Osteocyte (in vitro differentiated cells): ENCODE measurements around the gene CTRB1. TPM values are rescaled to one million over a fixed set of nuclear protein-coding genes. Genes with fewer than 3 reads are reported as not detected.

Experiments
- DNase-seq: peaks from one replicate; pipeline ENCODE4 v3.0.0; 2021; ENCODE audit warnings: mixed read lengths; ENCODE audit not compliant: unreplicated experiment; ENCODE audit errors: extremely low spot score
- H3K27ac Mint-ChIP-seq: one replicate; pipeline ENCODE4 v1.8.0; 2021; ENCODE audit warnings: mild to moderate bottlenecking, mixed read lengths; ENCODE audit not compliant: unreplicated experiment
- H3K27me3 Mint-ChIP-seq: one replicate; pipeline ENCODE4 v1.8.0; 2021; ENCODE audit warnings: mixed read lengths; ENCODE audit not compliant: unreplicated experiment
- H3K36me3 Mint-ChIP-seq: one replicate; pipeline ENCODE4 v1.8.0; 2021; ENCODE audit warnings: mixed read lengths; ENCODE audit not compliant: unreplicated experiment
- H3K4me1 Mint-ChIP-seq: one replicate; pipeline ENCODE4 v1.8.0; 2021; ENCODE audit warnings: mixed read lengths; ENCODE audit not compliant: unreplicated experiment
- H3K4me3 Mint-ChIP-seq: one replicate; pipeline ENCODE4 v1.8.0; 2021; ENCODE audit warnings: mild to moderate bottlenecking, moderate library complexity, mixed read lengths; ENCODE audit not compliant: unreplicated experiment
- H3K9me3 Mint-ChIP-seq: one replicate; pipeline ENCODE4 v1.8.0; 2021; ENCODE audit warnings: mixed read lengths; ENCODE audit not compliant: unreplicated experiment
- total RNA-seq: library from RNA; stranded (reverse); gene quantifications from 2 replicates; pipeline ENCODE4 v1.2.1, GENCODE V29; 2021
- TF ChIP-seq, protein P1 (sequence below): fragments of 200-600 bp; sonication (generic); IDR thresholded peaks from 2 replicates; pipeline ENCODE4 v1.5.0; 2021; ENCODE audit warnings: antibody characterized with exemption, mild to moderate bottlenecking, moderate library complexity

CTRB1 gene
- total RNA-seq, 1 donor from 2014 or later: not detected

DNA sequence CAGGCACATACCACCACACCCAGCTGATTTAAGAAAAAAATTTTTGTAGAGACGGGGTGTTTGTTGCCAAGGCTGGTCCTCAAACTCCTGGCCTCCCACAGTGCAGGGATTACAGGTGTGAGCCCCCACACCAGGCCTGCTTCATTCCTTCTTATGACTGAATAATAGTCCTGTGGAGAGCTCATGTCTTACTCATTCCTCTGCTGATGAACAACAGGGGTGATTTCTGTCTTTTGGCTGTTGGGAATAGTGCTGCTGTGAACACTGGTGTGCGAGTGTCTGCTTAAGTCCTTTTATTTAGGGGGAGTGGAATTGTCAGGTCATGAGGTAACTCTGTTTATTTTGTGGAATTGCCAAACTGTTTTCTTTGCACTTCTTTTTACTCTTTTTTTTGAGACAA is 2.7 kb upstream of the CTRB1 start:
- no peaks in the 10 kb centered on the region for H3K36me3 Mint-ChIP-seq
- DNase-seq: no peak
- H3K27me3 Mint-ChIP-seq: peaks cover 2% of the 10 kb centered on the region
- no peaks in the 10 kb centered on the region for H3K9me3 Mint-ChIP-seq
- no peak overlapping the region for H3K27ac Mint-ChIP-seq
- H3K4me3 Mint-ChIP-seq: no peak overlapping the region
- TF ChIP-seq, protein P1, sequence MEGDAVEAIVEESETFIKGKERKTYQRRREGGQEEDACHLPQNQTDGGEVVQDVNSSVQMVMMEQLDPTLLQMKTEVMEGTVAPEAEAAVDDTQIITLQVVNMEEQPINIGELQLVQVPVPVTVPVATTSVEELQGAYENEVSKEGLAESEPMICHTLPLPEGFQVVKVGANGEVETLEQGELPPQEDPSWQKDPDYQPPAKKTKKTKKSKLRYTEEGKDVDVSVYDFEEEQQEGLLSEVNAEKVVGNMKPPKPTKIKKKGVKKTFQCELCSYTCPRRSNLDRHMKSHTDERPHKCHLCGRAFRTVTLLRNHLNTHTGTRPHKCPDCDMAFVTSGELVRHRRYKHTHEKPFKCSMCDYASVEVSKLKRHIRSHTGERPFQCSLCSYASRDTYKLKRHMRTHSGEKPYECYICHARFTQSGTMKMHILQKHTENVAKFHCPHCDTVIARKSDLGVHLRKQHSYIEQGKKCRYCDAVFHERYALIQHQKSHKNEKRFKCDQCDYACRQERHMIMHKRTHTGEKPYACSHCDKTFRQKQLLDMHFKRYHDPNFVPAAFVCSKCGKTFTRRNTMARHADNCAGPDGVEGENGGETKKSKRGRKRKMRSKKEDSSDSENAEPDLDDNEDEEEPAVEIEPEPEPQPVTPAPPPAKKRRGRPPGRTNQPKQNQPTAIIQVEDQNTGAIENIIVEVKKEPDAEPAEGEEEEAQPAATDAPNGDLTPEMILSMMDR: no peak
- H3K4me1 Mint-ChIP-seq: peaks cover 8% of the 10 kb centered on the region

DNA sequence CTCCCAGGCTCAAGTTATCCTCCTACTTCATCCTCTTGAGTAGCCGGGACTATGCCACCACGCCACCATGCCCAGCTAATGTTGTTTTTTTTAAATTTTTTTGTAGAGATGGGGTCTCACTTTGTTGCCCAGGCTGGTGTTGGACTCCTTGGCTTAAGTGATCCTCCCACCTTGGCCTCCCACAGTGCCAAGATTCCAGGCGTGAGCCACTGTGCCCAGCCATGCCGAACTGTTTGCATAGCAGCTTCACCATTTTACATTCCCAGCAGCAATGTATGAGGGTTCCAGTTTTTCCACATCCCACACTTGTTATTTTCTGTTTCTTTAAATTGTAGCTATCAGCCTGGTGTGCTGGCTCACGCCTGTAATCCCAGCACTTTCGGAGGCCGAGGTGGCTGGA is 2.2 kb upstream of the CTRB1 start:
- Mint-ChIP-seq H3K4me1 (peaks cover 8% of the 10 kb centered on the region), H3K27ac (no peak overlapping the region), H3K9me3 (no peaks in the 10 kb centered on the region), H3K4me3 (no peak overlapping the region), H3K36me3 (no peaks in the 10 kb centered on the region), H3K27me3 (peaks cover 2% of the 10 kb centered on the region)
- TF ChIP-seq, protein P1: no peak
- DNase-seq: no peak

DNA sequence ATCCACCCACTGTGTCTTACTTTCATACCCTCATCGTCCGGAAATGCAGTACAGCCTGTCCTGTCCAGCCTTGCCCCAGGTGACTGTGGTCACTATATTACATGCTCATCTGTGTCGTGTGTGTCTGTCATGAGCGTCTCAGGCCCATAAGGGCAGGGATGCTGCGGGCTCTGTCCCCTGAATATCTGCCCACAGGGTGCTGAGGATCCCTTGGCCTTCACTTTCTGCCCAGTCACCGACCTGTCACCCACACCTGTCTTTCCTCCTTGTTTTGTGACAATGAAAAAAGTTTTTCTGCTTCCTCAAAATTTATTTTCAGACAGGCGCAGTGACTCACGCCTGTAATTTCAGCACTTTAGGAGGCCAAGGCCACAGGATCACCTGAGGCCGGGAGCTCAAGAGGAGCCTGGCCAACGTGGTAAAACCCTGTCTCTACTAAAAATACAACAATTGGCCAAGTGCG is 1.4 kb upstream of the CTRB1 start:
- Mint-ChIP-seq H3K27ac (no peak overlapping the region), H3K4me3 (no peak overlapping the region), H3K36me3 (no peaks in the 10 kb centered on the region), H3K9me3 (no peaks in the 10 kb centered on the region), H3K27me3 (peaks cover under 1% of the 10 kb centered on the region), H3K4me1 (peaks cover 8% of the 10 kb centered on the region)
- TF ChIP-seq, protein P1: no peak
- no peak for DNase-seq

DNA sequence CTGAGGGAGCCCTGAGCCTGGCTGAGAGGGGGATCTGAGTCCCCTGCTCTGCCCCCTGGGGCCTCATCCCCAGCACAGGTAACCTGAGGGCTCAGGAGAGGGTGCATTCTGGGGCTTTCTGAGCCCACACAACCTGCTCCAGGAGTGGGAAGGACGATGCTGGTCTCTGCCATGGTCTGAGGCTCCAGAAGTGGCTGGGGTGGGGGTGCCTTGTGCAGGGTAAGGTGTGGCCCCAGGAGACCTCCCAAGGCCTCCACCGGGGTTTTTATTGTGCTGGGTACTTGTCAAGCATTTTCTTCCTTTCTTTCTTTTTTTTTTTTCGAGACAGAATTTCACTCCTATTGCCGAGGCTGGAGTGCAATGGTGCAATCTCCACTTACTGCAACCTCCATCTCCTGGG is 300 bp downstream of the CTRB1 start:
- no peaks in the 10 kb centered on the region for H3K36me3 Mint-ChIP-seq
- no peaks in the 10 kb centered on the region for H3K9me3 Mint-ChIP-seq
- H3K27me3 Mint-ChIP-seq: no peaks in the 10 kb centered on the region
- H3K4me3 Mint-ChIP-seq: no peak overlapping the region
- peaks cover 8% of the 10 kb centered on the region for H3K4me1 Mint-ChIP-seq
- no peak for DNase-seq
- H3K27ac Mint-ChIP-seq: no peak overlapping the region
- TF ChIP-seq, protein P1: no peak

DNA sequence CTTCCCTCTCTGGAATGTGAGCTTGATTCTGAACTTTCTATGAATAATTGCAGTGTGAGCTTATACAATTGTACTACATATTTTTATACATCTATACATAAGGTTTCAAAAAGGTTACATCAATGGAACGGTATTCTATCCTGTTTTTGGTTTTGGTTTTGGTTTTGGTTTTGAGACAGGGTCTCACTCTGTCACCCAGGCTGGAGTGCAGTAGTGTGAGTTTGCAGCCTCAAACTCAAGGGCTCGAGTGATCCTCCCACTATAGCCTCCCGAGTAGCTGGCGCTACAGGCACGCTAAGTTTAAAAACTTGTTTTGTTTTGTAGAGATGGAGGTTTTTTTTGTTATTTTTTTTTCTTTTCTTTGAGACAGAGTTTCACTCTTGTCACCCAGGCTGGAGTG is 1.1 kb downstream of the CTRB1 start:
- Mint-ChIP-seq H3K9me3 (no peaks in the 10 kb centered on the region), H3K36me3 (no peaks in the 10 kb centered on the region), H3K4me1 (peaks cover 12% of the 10 kb centered on the region), H3K27me3 (no peaks in the 10 kb centered on the region), H3K27ac (no peak overlapping the region), H3K4me3 (no peak overlapping the region)
- TF ChIP-seq, protein P1: no peak
- no peak for DNase-seq
